Thyroid gland (tissue), 4 donors: Measurements from ENCODE around the gene HELT.

Experiments used
- POLR2A ChIP-seq, 2 donors: fragments of 450-650 bp; IDR thresholded peaks; one replicate each; pipeline ENCODE4 v1.6.1; 2017; ENCODE audit warnings: antibody characterized with exemption in 2 of 2, mild to moderate bottlenecking in 2 of 2, moderate library complexity in 1 of 2
- TF ChIP-seq, protein P1 (sequence below), 6 experiments: fragments of 200-600 bp in 3 of 6; fragments of 450-650 bp in 3 of 6; sonication (generic) in 3 of 6; IDR thresholded peaks; one replicate each; pipeline ENCODE4 v1.5.1; 2016 to 2019; ENCODE audit warnings: antibody characterized with exemption in 6 of 6, mild to moderate bottlenecking in 2 of 6, inconsistent platforms in 1 of 6, moderate library complexity in 1 of 6

- TF ChIP-seq, protein P1, sequence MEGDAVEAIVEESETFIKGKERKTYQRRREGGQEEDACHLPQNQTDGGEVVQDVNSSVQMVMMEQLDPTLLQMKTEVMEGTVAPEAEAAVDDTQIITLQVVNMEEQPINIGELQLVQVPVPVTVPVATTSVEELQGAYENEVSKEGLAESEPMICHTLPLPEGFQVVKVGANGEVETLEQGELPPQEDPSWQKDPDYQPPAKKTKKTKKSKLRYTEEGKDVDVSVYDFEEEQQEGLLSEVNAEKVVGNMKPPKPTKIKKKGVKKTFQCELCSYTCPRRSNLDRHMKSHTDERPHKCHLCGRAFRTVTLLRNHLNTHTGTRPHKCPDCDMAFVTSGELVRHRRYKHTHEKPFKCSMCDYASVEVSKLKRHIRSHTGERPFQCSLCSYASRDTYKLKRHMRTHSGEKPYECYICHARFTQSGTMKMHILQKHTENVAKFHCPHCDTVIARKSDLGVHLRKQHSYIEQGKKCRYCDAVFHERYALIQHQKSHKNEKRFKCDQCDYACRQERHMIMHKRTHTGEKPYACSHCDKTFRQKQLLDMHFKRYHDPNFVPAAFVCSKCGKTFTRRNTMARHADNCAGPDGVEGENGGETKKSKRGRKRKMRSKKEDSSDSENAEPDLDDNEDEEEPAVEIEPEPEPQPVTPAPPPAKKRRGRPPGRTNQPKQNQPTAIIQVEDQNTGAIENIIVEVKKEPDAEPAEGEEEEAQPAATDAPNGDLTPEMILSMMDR (IDR thresholded peaks at IDR 0.05) = no peak
- no peak for TF ChIP-seq POLR2A (IDR thresholded peaks at IDR 0.05)
Measured at GRCh38 chr4:185033072-185033471, 14.8 kb downstream of the HELT start.
